D721Med (cell line): ENCODE results near the gene OVOL3.

ENCODE experiments used
- DNase-seq: peaks from one replicate; pipeline ENCODE4 v3.0.0; 2011; ENCODE audit warnings: low spot score; ENCODE audit not compliant: insufficient read length
- FAIRE-seq: peaks from 2 replicates; lab custom pipeline; 2011; peaks lifted over from hg19 to GRCh38; lab: Jason Lieb, UNC
- CTCF ChIP-seq: IDR thresholded peaks from 2 replicates; pipeline ENCODE4 v1.5.1; 2012; ENCODE audit warnings: mild to moderate bottlenecking, control low read depth; ENCODE audit not compliant: insufficient read depth; ENCODE audit errors: missing control alignments

OVOL3 gene

GRCh38 chr19:36100476-36100875 lies 10.5 kb upstream of the OVOL3 start:
- DNase-seq (no peak), FAIRE-seq (no peak)
- no peak for TF ChIP-seq CTCF

- FAIRE-seq, result no peak
- DNase-seq, result no peak
- no peak for TF ChIP-seq CTCF
Measured at GRCh38 chr19:36101550-36102327, 9.2 kb upstream of the OVOL3 start.

GRCh38 chr19:36103040-36103626 lies 7.8 kb upstream of the OVOL3 start:
- FAIRE-seq (no peak), DNase-seq (no peak)
- no peak for TF ChIP-seq CTCF

- FAIRE-seq (no peak), DNase-seq (no peak)
- TF ChIP-seq CTCF, result no peak
Measured at GRCh38 chr19:36103842-36104552, 6.9 kb upstream of the OVOL3 start.

GRCh38 chr19:36106441-36106840 lies 4.5 kb upstream of the OVOL3 start:
- FAIRE-seq, result no peak
- TF ChIP-seq CTCF, result no peak
- DNase-seq, result no peak

GRCh38 chr19:36106991-36107390 lies 4.0 kb upstream of the OVOL3 start:
- TF ChIP-seq CTCF, result no peak
- DNase-seq (no peak), FAIRE-seq (no peak)

- no peak for TF ChIP-seq CTCF
- FAIRE-seq, result no peak
- DNase-seq, result no peak
Measured at GRCh38 chr19:36108684-36109083, 2.3 kb upstream of the OVOL3 start.
